HEK293 (cell line): ENCODE results near the gene CD59.

ENCODE experiments used
- CTCF ChIP-seq: fragments of 450-650 bp; formaldehyde crosslinking; IDR thresholded peaks from 2 replicates; pipeline ENCODE4 v1.5.1; 2016; ENCODE audit warnings: missing biosample characterization, missing genetic modification characterization
- GFI1B ChIP-seq: fragments of 450-650 bp; formaldehyde crosslinking; IDR thresholded peaks from 2 replicates; pipeline ENCODE4 v1.5.1; 2016; ENCODE audit warnings: missing biosample characterization, missing genetic modification characterization
- KLF16 ChIP-seq: fragments of 450-650 bp; formaldehyde crosslinking; IDR thresholded peaks from 2 replicates; pipeline ENCODE4 v1.5.1; 2017; ENCODE audit warnings: missing biosample characterization, missing genetic modification characterization
- REST ChIP-seq: fragments of 450-650 bp; formaldehyde crosslinking; IDR thresholded peaks from 2 replicates; pipeline ENCODE4 v1.5.1; 2016; ENCODE audit warnings: missing biosample characterization, missing genetic modification characterization
- SP7 ChIP-seq: fragments of 450-650 bp; formaldehyde crosslinking; IDR thresholded peaks from 2 replicates; pipeline ENCODE4 v1.5.1; 2016; ENCODE audit warnings: missing biosample characterization, missing genetic modification characterization
- ZNF133 ChIP-seq: fragments of 450-650 bp; formaldehyde crosslinking; IDR thresholded peaks from 2 replicates; pipeline ENCODE4 v1.5.1; 2016; ENCODE audit warnings: missing biosample characterization, missing genetic modification characterization
- ZNF146 ChIP-seq: fragments of 450-650 bp; formaldehyde crosslinking; IDR thresholded peaks from 2 replicates; pipeline ENCODE4 v1.5.1; 2016; ENCODE audit warnings: missing biosample characterization, missing genetic modification characterization
- ZNF501 ChIP-seq: fragments of 450-650 bp; formaldehyde crosslinking; IDR thresholded peaks from 2 replicates; pipeline ENCODE4 v1.5.1; 2016; ENCODE audit warnings: missing biosample characterization, missing genetic modification characterization
- ZNF664 ChIP-seq: fragments of 450-650 bp; formaldehyde crosslinking; IDR thresholded peaks from 2 replicates; pipeline ENCODE4 v1.5.1; 2016; ENCODE audit warnings: missing biosample characterization, missing genetic modification characterization

DNA sequence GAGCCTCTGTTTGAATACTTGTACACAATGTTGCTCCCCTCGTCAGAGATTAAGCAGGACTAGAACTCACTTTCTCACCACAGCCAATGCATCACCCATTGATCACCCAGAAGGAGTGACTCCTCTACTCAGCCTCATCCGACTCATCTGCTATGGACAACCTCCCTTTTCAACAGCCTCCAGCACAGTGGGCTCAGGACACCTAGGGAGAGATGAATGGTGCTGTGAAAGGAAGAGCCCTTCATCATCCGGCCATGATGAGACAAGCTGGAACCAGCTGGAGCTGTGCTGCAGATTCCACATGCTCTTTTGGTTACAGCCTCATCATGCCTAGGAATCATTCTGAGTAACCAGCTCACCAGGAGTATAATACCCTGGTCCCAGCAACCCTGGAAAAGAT, 51.1 kb downstream of the CD59 start:
- no peak for TF ChIP-seq ZNF146 (tag by site-specific recombination)
- no peak for TF ChIP-seq KLF16 (tag by site-specific recombination)
- TF ChIP-seq CTCF (tag by site-specific recombination), result no peak
- TF ChIP-seq REST, result no peak
- no peak for TF ChIP-seq ZNF133 (tag by site-specific recombination)
- no peak for TF ChIP-seq GFI1B (tag by site-specific recombination)
- TF ChIP-seq SP7, result no peak
- TF ChIP-seq ZNF664 (tag by site-specific recombination), result no peak
- TF ChIP-seq ZNF501 (tag by site-specific recombination), result no peak
